GM11168 (cell line): Measurements from ENCODE around the gene DACH2.

Source experiments
- in situ Hi-C: fragments of 300-500 bp; cut with MboI; formaldehyde crosslinking; loops from one replicate; pipeline ENCODE4 v1.12.0; 2022; ENCODE audit warnings: low sequenced_read_pairs; ENCODE audit not compliant: unreplicated experiment

DACH2 gene

GRCh38 chrX:86263526-86263925 is 115.3 kb downstream of the DACH2 start:
- in situ Hi-C loops, result no loop called here

- in situ Hi-C loops, result no loop called here
Measured at GRCh38 chrX:86295293-86295692, 147.0 kb downstream of the DACH2 start.

- in situ Hi-C loops, result no loop called here
Measured at GRCh38 chrX:86322913-86323312, 174.7 kb downstream of the DACH2 start.

GRCh38 chrX:86329174-86329573 is 180.9 kb downstream of the DACH2 start:
- in situ Hi-C loops, result no loop called here

GRCh38 chrX:86348669-86349068 is 200.4 kb downstream of the DACH2 start:
- in situ Hi-C loops, result no loop called here

- in situ Hi-C loops, result no loop called here
Measured at GRCh38 chrX:86349115-86349514, 200.9 kb downstream of the DACH2 start.

GRCh38 chrX:86369847-86370630 is 221.8 kb downstream of the DACH2 start:
- in situ Hi-C loops, result no loop called here

- in situ Hi-C loops, result no loop called here
Measured at GRCh38 chrX:86370927-86371326, 222.7 kb downstream of the DACH2 start.

- in situ Hi-C loops, result no loop called here
Measured at GRCh38 chrX:86379209-86379608, 231.0 kb downstream of the DACH2 start.

GRCh38 chrX:86383681-86384540 is 235.7 kb downstream of the DACH2 start:
- in situ Hi-C loops, result no loop called here

- in situ Hi-C loops, result no loop called here
Measured at GRCh38 chrX:86407371-86407770, 259.1 kb downstream of the DACH2 start.

GRCh38 chrX:86421771-86422170 is 273.5 kb downstream of the DACH2 start:
- in situ Hi-C loops, result no loop called here

GRCh38 chrX:86436116-86436515 is 287.9 kb downstream of the DACH2 start:
- in situ Hi-C loops, result no loop called here

GRCh38 chrX:86455495-86455894 is 307.2 kb downstream of the DACH2 start:
- in situ Hi-C loops, result no loop called here

- in situ Hi-C loops, result no loop called here
Measured at GRCh38 chrX:86460760-86461159, 312.5 kb downstream of the DACH2 start.

- in situ Hi-C loops, result no loop called here
Measured at GRCh38 chrX:86504297-86504696, 356.0 kb downstream of the DACH2 start.

- in situ Hi-C loops, result no loop called here
Measured at GRCh38 chrX:86507331-86507730, 359.1 kb downstream of the DACH2 start.

GRCh38 chrX:86579777-86580176 is 431.5 kb downstream of the DACH2 start:
- in situ Hi-C loops, result no loop called here

- in situ Hi-C loops, result no loop called here
Measured at GRCh38 chrX:86604607-86605006, 456.4 kb downstream of the DACH2 start.

GRCh38 chrX:86696951-86697350 is 548.7 kb downstream of the DACH2 start:
- in situ Hi-C loops, result no loop called here

- in situ Hi-C loops, result no loop called here
Measured at GRCh38 chrX:86711531-86712180, 563.4 kb downstream of the DACH2 start.
